ENCODE results near the gene SORCS2.

The SORCS2 gene

GRCh38 chr4:7390906-7391636 lies 198.7 kb downstream of the SORCS2 start:
- POLR2A ChIA-PET, result no interaction called here
- CTCF ChIA-PET, result no interaction called here
- Histone ChIP-seq H3K4me1 (ENCODE audit: control insufficient read depth, insufficient read depth, low read length) (no peaks in the 10 kb centered on the region), H3K36me3 (ENCODE audit: control insufficient read depth in 2 of 2, insufficient read depth in 1 of 2, low read length in 2 of 2) (no peaks in the 10 kb centered on the region), H3K4me3 (ENCODE audit: low read depth, low read length) (no peak overlapping the region), H3K27ac (ENCODE audit: extremely low read depth, low read depth, low read length) (no peak overlapping the region), H3K9me3 (ENCODE audit: control insufficient read depth, insufficient read depth, low read depth, low read length) (no peaks in the 10 kb centered on the region)
- no peak for TF ChIP-seq ZNF16 (tag by site-specific recombination; IDR thresholded peaks at IDR 0.05; ENCODE audit: low read depth)
- TF ChIP-seq, protein P1, sequence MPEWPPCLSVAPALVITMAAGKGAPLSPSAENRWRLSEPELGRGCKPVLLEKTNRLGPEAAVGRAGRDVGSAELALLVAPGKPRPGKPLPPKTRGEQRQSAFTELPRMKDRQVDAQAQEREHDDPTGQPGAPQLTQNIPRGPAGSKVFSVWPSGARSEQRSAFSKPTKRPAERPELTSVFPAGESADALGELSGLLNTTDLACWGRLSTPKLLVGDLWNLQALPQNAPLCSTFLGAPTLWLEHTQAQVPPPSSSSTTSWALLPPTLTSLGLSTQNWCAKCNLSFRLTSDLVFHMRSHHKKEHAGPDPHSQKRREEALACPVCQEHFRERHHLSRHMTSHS (tag by site-specific recombination; IDR thresholded peaks at IDR 0.05), result no peak

DNA sequence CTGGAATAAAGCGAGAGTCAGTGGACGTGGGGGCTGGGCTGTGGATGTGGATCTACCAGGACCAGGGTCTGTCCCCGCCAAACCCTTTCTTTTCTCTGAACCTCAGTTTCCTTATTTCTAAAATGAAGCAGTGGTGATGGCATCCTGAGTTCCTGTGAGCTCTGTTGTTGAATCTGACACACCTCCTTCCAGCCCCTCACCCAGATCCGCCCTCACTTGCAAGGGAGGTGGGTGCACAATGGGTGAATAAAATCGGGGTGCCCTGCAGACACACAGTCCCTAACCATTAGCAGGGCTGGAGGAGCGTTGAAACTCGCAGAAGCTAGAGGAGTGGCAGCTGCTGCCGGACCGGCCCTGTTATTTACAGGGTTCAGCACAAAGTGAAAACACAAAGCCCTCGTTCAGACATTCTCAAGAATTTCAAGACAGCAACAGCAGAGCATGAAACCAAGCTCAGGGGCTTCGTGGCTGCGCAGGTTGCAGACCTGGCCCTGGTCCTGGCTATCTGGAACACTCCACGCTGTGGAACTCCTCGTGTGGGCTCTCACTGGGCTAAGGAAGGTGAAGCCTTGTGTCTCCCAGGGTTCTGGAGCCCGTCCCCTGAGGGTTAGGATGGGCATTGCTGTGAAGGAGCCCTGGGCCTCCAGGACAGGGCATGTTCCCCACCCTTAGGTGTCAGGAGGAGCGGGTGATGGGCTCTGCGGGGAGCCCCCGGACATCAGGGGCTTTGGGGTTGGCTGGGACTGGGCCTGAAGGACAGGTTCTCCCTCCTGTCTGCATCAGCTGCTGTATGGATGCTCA lies 199.5 kb downstream of the SORCS2 start:
- Histone ChIP-seq H3K4me3 (ENCODE audit: low read depth, low read length) (no peak overlapping the region), H3K27ac (ENCODE audit: extremely low read depth, low read depth, low read length) (no peak overlapping the region), H3K36me3 (ENCODE audit: control insufficient read depth in 2 of 2, insufficient read depth in 1 of 2, low read length in 2 of 2) (no peaks in the 10 kb centered on the region), H3K9me3 (ENCODE audit: control insufficient read depth, insufficient read depth, low read depth, low read length) (no peaks in the 10 kb centered on the region), H3K4me1 (ENCODE audit: control insufficient read depth, insufficient read depth, low read length) (no peaks in the 10 kb centered on the region)
- ChIA-PET POLR2A (no interaction called here), CTCF (no interaction called here)
- TF ChIP-seq YY1 (tag by site-specific recombination; IDR thresholded peaks at IDR 0.05) (no peak), GLIS1 (tag by site-specific recombination; IDR thresholded peaks at IDR 0.05) (no peak), ZNF302 (tag by site-specific recombination; IDR thresholded peaks at IDR 0.05; ENCODE audit: low read depth) (no peak), ZNF843 (tag by site-specific recombination; IDR thresholded peaks at IDR 0.05) (no peak), FEZF1 (tag by site-specific recombination; IDR thresholded peaks at IDR 0.05) (no peak)
- TF ChIP-seq, protein P2, sequence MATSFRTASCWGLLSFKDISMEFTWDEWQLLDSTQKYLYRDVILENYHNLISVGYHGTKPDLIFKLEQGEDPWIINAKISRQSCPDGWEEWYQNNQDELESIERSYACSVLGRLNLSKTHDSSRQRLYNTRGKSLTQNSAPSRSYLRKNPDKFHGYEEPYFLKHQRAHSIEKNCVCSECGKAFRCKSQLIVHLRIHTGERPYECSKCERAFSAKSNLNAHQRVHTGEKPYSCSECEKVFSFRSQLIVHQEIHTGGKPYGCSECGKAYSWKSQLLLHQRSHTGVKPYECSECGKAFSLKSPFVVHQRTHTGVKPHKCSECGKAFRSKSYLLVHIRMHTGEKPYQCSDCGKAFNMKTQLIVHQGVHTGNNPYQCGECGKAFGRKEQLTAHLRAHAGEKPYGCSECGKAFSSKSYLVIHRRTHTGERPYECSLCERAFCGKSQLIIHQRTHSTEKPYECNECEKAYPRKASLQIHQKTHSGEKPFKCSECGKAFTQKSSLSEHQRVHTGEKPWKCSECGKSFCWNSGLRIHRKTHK (tag by site-specific recombination; IDR thresholded peaks at IDR 0.05), result no peak

- POLR2A ChIA-PET, result no interaction called here
- no peak overlapping the region for H3K27ac ChIP-seq (ENCODE audit: extremely low read depth, low read depth, low read length)
- CTCF ChIA-PET, result interaction anchor here (0.6 to 0.7 kb wide), 2 partner anchors 183 to 408 kb away, joined by 3 read pairs; no protein-coding TSS in a partner anchor
- no peak overlapping the region for H3K4me3 ChIP-seq (ENCODE audit: low read depth, low read length)
- no peaks in the 10 kb centered on the region for H3K9me3 ChIP-seq (ENCODE audit: control insufficient read depth, insufficient read depth, low read depth, low read length)
- H3K36me3 ChIP-seq (ENCODE audit: control insufficient read depth in 2 of 2, insufficient read depth in 1 of 2, low read length in 2 of 2), result no peaks in the 10 kb centered on the region
- no peaks in the 10 kb centered on the region for H3K4me1 ChIP-seq (ENCODE audit: control insufficient read depth, insufficient read depth, low read length)
- TF ChIP-seq KLF7 (tag by site-specific recombination; IDR thresholded peaks at IDR 0.05; ENCODE audit: borderline replicate concordance) (no peak), KLF8 (tag by site-specific recombination; IDR thresholded peaks at IDR 0.05) (no peak), ZBTB7A (tag by site-specific recombination; IDR thresholded peaks at IDR 0.05; ENCODE audit: low read depth) (no peak), ZNF600 (tag by site-specific recombination; IDR thresholded peaks at IDR 0.05) (no peak), ZNF423 (tag by site-specific recombination; IDR thresholded peaks at IDR 0.05) (no peak)
- TF ChIP-seq, protein P3, sequence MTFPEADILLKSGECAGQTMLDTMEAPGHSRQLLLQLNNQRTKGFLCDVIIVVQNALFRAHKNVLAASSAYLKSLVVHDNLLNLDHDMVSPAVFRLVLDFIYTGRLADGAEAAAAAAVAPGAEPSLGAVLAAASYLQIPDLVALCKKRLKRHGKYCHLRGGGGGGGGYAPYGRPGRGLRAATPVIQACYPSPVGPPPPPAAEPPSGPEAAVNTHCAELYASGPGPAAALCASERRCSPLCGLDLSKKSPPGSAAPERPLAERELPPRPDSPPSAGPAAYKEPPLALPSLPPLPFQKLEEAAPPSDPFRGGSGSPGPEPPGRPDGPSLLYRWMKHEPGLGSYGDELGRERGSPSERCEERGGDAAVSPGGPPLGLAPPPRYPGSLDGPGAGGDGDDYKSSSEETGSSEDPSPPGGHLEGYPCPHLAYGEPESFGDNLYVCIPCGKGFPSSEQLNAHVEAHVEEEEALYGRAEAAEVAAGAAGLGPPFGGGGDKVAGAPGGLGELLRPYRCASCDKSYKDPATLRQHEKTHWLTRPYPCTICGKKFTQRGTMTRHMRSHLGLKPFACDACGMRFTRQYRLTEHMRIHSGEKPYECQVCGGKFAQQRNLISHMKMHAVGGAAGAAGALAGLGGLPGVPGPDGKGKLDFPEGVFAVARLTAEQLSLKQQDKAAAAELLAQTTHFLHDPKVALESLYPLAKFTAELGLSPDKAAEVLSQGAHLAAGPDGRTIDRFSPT (tag by site-specific recombination; IDR thresholded peaks at IDR 0.05), result no peak
- TF ChIP-seq, protein P4, sequence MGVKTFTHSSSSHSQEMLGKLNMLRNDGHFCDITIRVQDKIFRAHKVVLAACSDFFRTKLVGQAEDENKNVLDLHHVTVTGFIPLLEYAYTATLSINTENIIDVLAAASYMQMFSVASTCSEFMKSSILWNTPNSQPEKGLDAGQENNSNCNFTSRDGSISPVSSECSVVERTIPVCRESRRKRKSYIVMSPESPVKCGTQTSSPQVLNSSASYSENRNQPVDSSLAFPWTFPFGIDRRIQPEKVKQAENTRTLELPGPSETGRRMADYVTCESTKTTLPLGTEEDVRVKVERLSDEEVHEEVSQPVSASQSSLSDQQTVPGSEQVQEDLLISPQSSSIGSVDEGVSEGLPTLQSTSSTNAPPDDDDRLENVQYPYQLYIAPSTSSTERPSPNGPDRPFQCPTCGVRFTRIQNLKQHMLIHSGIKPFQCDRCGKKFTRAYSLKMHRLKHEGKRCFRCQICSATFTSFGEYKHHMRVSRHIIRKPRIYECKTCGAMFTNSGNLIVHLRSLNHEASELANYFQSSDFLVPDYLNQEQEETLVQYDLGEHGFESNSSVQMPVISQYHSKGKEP (tag by site-specific recombination; IDR thresholded peaks at IDR 0.05), result no peak
- TF ChIP-seq, protein P5, sequence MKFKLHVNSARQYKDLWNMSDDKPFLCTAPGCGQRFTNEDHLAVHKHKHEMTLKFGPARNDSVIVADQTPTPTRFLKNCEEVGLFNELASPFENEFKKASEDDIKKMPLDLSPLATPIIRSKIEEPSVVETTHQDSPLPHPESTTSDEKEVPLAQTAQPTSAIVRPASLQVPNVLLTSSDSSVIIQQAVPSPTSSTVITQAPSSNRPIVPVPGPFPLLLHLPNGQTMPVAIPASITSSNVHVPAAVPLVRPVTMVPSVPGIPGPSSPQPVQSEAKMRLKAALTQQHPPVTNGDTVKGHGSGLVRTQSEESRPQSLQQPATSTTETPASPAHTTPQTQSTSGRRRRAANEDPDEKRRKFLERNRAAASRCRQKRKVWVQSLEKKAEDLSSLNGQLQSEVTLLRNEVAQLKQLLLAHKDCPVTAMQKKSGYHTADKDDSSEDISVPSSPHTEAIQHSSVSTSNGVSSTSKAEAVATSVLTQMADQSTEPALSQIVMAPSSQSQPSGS (tag by site-specific recombination; IDR thresholded peaks at IDR 0.05; ENCODE audit: low read depth), result no peak
Measured at GRCh38 chr4:7392438-7393421, 200.4 kb downstream of the SORCS2 start.

All from HEK293 (cell line).